ENCODE results near the gene SYNGAP1.

DNA sequence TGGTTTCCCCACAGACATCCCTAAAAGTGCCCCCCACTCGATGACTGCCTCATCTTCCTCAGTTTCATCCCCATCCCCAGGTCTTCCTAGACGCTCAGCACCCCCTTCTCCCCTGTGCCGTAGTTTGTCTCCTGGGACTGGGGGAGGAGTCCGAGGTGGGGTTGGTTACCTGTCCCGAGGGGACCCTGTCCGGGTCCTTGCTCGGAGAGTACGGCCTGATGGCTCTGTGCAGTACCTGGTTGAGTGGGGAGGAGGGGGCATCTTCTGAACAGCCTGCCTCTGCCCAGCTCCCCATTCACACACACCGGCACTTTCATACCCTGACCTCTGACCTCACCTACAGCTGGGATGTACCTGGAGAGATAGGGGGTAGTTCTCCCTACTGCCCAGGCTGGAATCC lies 4.0 kb upstream of the SYNGAP1 start:
- TF ChIP-seq, protein P1, sequence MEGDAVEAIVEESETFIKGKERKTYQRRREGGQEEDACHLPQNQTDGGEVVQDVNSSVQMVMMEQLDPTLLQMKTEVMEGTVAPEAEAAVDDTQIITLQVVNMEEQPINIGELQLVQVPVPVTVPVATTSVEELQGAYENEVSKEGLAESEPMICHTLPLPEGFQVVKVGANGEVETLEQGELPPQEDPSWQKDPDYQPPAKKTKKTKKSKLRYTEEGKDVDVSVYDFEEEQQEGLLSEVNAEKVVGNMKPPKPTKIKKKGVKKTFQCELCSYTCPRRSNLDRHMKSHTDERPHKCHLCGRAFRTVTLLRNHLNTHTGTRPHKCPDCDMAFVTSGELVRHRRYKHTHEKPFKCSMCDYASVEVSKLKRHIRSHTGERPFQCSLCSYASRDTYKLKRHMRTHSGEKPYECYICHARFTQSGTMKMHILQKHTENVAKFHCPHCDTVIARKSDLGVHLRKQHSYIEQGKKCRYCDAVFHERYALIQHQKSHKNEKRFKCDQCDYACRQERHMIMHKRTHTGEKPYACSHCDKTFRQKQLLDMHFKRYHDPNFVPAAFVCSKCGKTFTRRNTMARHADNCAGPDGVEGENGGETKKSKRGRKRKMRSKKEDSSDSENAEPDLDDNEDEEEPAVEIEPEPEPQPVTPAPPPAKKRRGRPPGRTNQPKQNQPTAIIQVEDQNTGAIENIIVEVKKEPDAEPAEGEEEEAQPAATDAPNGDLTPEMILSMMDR (IDR thresholded peaks at IDR 0.05) = no peak
- no peak for TF ChIP-seq POLR2A (IDR thresholded peaks at IDR 0.05)
